DND-41 (cell line): Measurements from ENCODE around the gene STX16.

Experiments
- ATAC-seq: fragments of 200-7000 bp; cut with Tn5 transposase; 3 replicates; pipeline ENCODE4 v1.9.1; 2021; ENCODE audit warnings: low read depth; ENCODE audit not compliant: insufficient read depth
- DNase-seq: peaks from one replicate; pipeline ENCODE4 v3.0.0-alpha.2; 2020
- H2AFZ ChIP-seq: 2 replicates; pipeline ENCODE4 v1.6.0; 2012; ENCODE audit warnings: low read depth, low read length
- H3K27ac ChIP-seq: 2 replicates; pipeline ENCODE4 v1.5.1; 2012; ENCODE audit warnings: low read length, inconsistent platforms
- H3K27me3 ChIP-seq: fragments of 200-600 bp; sonication (generic); 2 replicates; pipeline ENCODE4 v1.6.0; 2012; ENCODE audit warnings: low read length, mild to moderate bottlenecking, inconsistent platforms; ENCODE audit not compliant: insufficient read depth, poor library complexity
- H3K36me3 ChIP-seq: 2 replicates; pipeline ENCODE4 v1.5.1; 2012; ENCODE audit warnings: low read length, inconsistent platforms; ENCODE audit not compliant: insufficient read depth
- H3K4me1 ChIP-seq: 2 replicates; pipeline ENCODE4 v1.5.1; 2012; ENCODE audit warnings: mild to moderate bottlenecking, low read length; ENCODE audit not compliant: insufficient read depth
- H3K4me2 ChIP-seq: 2 replicates; pipeline ENCODE4 v1.6.0; 2012; ENCODE audit warnings: mild to moderate bottlenecking, moderate library complexity, low read length, inconsistent platforms; ENCODE audit not compliant: insufficient read depth
- H3K4me3 ChIP-seq, 2 experiments: fragments of 200-600 bp in 1 of 2; shearing (Covaris generic) in 1 of 2; 2 replicates each; pipeline ENCODE4 v1.5.1; 2012 to 2016; ENCODE audit warnings: inconsistent platforms in 2 of 2, low read length in 2 of 2, mild to moderate bottlenecking in 2 of 2, low read depth in 1 of 2, moderate library complexity in 1 of 2
- H3K79me2 ChIP-seq: 2 replicates; pipeline ENCODE4 v1.6.0; 2012; ENCODE audit warnings: low read length, inconsistent platforms; ENCODE audit not compliant: insufficient read depth
- H3K9ac ChIP-seq: 2 replicates; pipeline ENCODE4 v1.6.0; 2012; ENCODE audit warnings: low read depth, mild to moderate bottlenecking, inconsistent platforms, low read length, moderate library complexity
- H3K9me3 ChIP-seq: 2 replicates; pipeline ENCODE4 v1.5.1; 2012; ENCODE audit warnings: low read length, moderate library complexity, mild to moderate bottlenecking, inconsistent platforms; ENCODE audit not compliant: insufficient read depth, severe bottlenecking
- H4K20me1 ChIP-seq: 2 replicates; pipeline ENCODE4 v1.6.0; 2012; ENCODE audit warnings: low read length; ENCODE audit not compliant: insufficient read depth
- EZH2 ChIP-seq: IDR thresholded peaks from 3 replicates; pipeline ENCODE4 v1.6.1; 2012; ENCODE audit warnings: borderline replicate concordance, low read depth, mild to moderate bottlenecking, moderate library complexity, low read length, inconsistent platforms; ENCODE audit not compliant: severe bottlenecking
- TF ChIP-seq, protein P1 (sequence below): IDR thresholded peaks from 2 replicates; pipeline ENCODE4 v1.5.1; 2012; ENCODE audit warnings: borderline replicate concordance, low read length, moderate library complexity, mild to moderate bottlenecking; ENCODE audit not compliant: poor library complexity, severe bottlenecking; ENCODE audit errors: extremely low read depth

Gene STX16

DNA sequence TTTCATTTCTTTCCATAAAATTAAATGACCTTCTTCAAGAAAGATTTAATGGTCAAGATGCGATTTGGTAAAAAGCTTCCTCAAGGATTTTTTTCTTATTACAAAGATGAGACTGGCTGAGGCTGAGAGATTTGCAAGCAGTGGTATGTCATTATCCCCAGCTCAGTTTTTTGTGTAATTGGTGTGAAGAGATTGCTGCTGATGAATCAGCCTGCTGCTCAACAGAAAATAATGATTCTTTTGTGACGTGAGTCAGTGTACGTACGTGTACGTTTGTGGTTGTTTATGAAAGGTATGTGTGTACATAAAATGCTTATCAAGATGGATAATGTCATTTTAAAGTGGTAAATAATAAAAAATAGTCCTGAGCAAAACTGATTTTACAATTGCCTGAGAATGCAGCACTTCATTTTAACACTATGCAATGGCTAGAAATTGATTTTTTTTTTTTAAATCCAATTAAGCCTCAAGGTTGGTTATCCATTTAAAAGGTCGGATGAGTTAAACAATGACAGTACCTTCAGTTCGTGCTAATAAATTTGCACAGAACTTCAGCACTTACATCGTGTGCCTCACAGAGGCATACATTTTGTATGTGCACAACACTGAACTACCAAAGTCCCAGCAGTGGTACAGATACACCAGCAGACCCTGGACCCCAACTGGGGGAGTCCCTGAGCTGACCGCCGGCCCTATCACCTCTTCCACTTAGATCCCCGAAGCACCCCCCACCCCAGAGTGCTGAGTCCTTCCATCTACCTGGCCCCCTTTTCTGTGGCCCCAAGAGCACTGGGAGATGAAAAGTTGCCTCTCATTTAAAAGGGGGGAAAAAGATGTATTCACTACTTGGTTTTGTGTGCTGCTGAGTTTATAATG, 31.8 kb downstream of the STX16 start:
- Histone ChIP-seq H3K79me2 (no peaks in the 10 kb centered on the region), H3K36me3 (peaks cover 38% of the 10 kb centered on the region), H3K9me3 (no peaks in the 10 kb centered on the region), H3K9ac (no peak overlapping the region), H3K4me3 (no peak overlapping the region), H3K27ac (no peak overlapping the region), H2AFZ (no peak overlapping the region), H3K27me3 (no peaks in the 10 kb centered on the region), H3K4me1 (no peaks in the 10 kb centered on the region), H4K20me1 (no peaks in the 10 kb centered on the region), H3K4me2 (no peak overlapping the region)
- ATAC-seq = no peak
- TF ChIP-seq, protein P1, sequence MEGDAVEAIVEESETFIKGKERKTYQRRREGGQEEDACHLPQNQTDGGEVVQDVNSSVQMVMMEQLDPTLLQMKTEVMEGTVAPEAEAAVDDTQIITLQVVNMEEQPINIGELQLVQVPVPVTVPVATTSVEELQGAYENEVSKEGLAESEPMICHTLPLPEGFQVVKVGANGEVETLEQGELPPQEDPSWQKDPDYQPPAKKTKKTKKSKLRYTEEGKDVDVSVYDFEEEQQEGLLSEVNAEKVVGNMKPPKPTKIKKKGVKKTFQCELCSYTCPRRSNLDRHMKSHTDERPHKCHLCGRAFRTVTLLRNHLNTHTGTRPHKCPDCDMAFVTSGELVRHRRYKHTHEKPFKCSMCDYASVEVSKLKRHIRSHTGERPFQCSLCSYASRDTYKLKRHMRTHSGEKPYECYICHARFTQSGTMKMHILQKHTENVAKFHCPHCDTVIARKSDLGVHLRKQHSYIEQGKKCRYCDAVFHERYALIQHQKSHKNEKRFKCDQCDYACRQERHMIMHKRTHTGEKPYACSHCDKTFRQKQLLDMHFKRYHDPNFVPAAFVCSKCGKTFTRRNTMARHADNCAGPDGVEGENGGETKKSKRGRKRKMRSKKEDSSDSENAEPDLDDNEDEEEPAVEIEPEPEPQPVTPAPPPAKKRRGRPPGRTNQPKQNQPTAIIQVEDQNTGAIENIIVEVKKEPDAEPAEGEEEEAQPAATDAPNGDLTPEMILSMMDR = no peak
- no peak for TF ChIP-seq EZH2
- no peak for DNase-seq

DNA sequence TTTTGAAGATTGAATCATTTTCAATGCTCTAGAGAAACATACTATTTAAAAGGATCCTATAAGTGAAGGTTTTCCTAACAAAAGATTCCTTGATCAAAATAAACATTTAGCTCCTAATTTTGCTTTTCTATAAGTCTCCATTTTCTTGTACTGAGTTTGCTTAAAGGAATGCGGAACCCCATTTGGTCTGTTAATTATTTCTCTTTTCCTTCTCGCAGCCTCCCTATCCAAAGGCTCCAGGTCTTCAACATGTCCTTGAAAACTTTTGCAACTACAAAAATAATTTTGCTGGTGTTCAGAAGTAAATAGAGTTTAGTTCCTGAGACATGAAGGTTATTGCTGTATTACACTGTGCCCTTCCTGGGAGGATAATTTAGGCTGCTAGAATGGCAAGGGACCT, 33.2 kb downstream of the STX16 start:
- H3K36me3 ChIP-seq = peaks cover 33% of the 10 kb centered on the region
- no peak overlapping the region for H3K27ac ChIP-seq
- H3K4me3 ChIP-seq = no peak overlapping the region
- H3K79me2 ChIP-seq = no peaks in the 10 kb centered on the region
- DNase-seq (no peak), ATAC-seq (no peak)
- TF ChIP-seq, protein P1 = no peak
- TF ChIP-seq EZH2 = no peak
- no peaks in the 10 kb centered on the region for H4K20me1 ChIP-seq
- no peaks in the 10 kb centered on the region for H3K27me3 ChIP-seq
- H3K4me2 ChIP-seq = no peak overlapping the region
- no peaks in the 10 kb centered on the region for H3K9me3 ChIP-seq
- H3K9ac ChIP-seq = no peak overlapping the region
- no peak overlapping the region for H2AFZ ChIP-seq
- H3K4me1 ChIP-seq = no peaks in the 10 kb centered on the region

DNA sequence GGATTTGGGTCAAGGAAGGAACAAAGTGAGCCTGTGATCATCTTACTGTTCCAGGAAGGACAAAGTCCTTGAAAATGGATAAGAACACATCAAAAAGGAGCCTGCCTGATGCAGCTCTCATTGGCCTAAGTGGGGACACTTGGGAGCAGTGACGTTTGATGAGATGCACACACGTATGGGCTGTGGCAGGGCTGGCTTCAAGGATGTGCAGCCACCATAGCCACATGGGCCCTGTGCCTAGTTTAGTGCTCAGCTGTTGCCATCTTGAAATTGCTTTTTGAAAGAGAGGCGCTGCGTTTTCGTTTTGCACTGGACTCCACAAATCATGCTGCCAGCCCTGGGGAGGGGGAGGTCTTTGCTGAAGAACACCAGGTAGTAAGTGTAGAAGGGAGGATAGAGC, 34.9 kb downstream of the STX16 start:
- DNase-seq (no peak), ATAC-seq (no peak)
- no peaks in the 10 kb centered on the region for H3K79me2 ChIP-seq
- H3K4me3 ChIP-seq = no peak overlapping the region
- TF ChIP-seq, protein P1 = no peak
- TF ChIP-seq EZH2 = no peak
- H3K9me3 ChIP-seq = no peaks in the 10 kb centered on the region
- no peaks in the 10 kb centered on the region for H3K27me3 ChIP-seq
- no peak overlapping the region for H2AFZ ChIP-seq
- H3K4me1 ChIP-seq = no peaks in the 10 kb centered on the region
- H3K36me3 ChIP-seq = peaks cover 16% of the 10 kb centered on the region; the same call in 1 of the 2 replicates
- no peak overlapping the region for H3K4me2 ChIP-seq
- H3K9ac ChIP-seq = no peak overlapping the region
- no peaks in the 10 kb centered on the region for H4K20me1 ChIP-seq
- no peak overlapping the region for H3K27ac ChIP-seq
